HG02852 (cell line): Measurements from ENCODE around the gene RASGEF1B.
A peak's percentile ranks its signal among the peaks of the same experiment; 100 is the strongest.
"Not testable (repeated sequence)": the region's sequence is repeated elsewhere in the genome, so short reads cannot be mapped to it uniquely, and the experiment has no call there.

Source experiments
- ATAC-seq: cut with Tn5 transposase; IDR thresholded peaks from one replicate; pipeline ENCODE4 v1.9.1; 2021; ENCODE audit warnings: mild to moderate bottlenecking, moderate library complexity; ENCODE audit not compliant: unreplicated experiment

The RASGEF1B gene

GRCh38 chr4:81498551-81499099 is 26.9 kb upstream of the RASGEF1B start:
- no peak for ATAC-seq

DNA sequence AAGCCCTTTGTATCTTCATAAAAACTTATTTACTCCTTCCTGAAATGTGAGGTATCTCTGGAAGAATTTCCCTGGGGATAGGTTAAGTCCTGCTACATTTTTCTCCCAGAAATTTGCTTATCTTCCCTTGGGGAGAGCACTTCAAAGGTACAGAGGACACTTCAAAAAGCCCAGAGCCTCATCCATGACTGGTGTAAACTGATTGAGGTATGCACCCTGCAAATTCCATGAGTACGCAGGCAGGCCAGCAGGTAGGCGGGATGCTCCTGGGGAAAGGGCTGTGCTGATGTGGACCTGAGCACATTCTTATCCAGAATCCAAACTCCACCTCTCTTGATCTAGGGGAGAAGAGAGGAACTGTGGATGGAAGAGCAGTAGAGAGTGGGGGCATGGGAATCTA is 26.3 kb upstream of the RASGEF1B start:
- ATAC-seq: no peak

DNA sequence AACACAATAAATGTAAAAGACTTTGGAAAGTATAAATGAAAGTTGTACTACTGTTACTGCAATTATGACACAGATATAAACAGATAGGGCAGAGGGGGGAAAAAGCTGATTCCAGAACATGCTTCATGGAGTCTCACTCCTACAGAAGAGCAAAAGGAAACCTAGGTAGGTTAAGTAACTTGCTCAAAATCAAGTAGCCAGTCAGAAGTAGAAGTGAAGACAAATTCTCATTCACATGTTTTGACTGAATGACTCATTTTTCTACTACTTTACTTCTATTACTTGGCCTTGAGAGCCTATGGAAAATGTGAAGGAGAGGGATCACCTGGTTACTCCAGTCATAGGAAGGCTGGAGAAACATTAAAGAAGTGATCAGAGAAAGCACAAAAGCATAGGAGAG is 23.6 kb upstream of the RASGEF1B start:
- ATAC-seq: no peak

DNA sequence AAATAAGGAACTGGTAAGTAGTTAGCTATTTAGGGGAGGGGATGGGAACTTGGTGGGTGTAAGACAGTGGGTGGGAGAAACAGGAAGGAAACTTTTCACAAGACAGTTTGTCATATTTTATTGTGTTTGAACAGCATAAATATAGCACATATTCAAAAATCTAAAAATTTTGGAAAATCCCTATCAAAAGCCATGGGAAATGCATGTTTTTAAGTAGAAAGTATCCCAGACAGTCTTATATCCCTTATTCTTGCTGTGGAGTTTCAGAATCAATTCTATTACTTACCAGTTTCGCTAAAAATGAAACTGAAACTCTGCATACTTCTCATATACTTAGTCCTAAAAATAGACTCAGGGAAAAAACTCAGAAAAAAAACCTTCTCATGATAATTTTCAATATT is 22.3 kb upstream of the RASGEF1B start:
- ATAC-seq: peak; percentile 89

DNA sequence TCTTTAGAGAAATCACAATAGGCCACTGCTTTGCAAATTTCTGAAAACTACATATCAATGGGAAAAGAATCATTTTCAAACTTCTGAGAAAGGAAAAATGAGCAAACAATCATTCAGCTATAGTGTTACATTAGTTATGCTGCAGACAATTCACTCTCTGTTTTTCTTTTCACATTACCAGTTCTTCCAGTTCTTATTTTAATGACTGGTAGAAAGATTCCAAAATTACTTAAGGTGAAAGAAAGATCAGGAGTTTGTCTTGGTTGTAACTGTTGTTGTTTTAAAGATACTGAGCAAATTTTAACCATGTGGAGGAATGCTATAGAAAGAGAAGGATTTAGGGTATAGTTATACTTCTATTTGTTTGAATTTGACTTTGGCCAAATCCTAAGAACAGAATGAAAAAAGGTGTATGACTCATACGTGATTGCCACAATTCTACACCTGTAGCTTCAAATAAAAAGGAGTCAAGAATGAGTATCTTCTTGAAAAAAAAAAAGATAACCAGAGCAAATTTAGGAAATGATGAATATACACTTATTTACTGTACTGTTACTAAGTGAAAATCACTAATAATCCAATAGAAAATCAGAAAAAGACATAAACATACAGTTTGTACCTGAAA is 21.0 kb upstream of the RASGEF1B start:
- no peak for ATAC-seq

DNA sequence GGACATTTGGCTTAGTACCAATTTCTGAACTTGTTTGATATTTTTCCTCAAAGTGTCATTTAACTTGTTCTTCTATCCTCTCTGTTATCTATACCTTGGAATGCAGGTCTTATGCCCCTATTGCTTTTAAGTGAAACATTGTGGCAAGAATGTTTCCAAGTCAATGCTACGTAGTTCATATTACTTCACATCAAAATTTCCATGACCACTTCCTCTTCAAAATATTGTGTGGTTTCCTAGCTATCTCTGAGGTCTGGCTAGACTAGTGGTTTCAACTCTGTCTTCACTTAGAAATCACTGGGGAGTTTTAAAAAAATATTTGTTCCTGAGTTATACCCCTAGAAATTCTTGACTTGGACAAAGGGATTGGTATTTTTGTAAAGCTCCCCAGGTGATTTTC is 20.2 kb upstream of the RASGEF1B start:
- no peak for ATAC-seq

DNA sequence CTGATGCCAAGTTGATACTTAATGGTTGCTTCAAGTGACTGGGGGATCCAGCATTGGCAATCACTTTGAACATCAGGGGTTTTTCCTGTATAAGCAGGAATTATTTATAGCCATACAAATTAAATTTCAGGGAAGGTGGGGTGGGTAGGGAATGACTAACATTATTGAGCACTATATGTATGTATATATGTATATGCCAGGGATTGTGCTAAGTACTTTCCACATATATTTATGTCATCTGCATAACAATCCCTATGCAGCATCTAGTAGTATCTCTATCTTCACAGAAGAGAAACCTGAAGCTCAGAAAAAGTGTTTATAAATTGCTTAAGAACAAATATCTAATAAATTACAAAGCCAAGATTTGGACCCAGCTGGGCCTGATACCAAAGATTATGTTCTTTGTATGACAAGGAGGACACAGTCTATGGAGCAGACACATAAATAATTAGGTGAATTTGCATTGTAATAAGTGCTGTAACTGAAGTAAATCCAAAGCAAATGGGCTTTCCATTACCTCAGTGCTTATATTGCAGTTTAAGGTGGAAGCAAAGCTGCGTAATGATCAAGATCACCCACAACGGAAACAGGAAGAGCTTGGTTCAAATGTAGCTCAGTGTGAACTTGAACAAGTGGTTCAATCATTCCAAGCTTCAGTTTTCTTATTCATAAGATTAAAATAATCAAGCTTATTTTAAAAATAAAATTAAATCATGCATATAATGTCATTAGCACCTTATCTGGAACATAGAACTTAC is 18.9 kb upstream of the RASGEF1B start:
- no peak for ATAC-seq

DNA sequence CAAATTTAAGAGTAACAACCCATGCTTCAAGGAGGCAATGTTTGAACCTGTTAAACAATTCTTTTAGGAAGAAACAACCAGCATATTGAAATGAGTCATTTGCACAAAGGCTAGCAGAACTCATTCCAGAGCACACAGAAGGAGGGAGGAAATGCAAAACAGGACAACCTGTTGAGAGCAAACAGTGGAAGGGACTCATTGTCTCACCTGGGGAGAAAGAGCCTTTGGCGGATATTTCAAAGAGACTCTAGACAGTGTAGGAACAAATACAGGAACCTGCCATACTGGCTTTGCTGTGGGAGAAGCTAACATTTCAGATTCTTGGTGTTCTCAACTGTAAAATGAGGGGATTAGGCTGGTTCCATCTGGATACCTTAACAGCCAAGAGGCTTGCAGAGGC is 14.8 kb upstream of the RASGEF1B start:
- no peak for ATAC-seq

DNA sequence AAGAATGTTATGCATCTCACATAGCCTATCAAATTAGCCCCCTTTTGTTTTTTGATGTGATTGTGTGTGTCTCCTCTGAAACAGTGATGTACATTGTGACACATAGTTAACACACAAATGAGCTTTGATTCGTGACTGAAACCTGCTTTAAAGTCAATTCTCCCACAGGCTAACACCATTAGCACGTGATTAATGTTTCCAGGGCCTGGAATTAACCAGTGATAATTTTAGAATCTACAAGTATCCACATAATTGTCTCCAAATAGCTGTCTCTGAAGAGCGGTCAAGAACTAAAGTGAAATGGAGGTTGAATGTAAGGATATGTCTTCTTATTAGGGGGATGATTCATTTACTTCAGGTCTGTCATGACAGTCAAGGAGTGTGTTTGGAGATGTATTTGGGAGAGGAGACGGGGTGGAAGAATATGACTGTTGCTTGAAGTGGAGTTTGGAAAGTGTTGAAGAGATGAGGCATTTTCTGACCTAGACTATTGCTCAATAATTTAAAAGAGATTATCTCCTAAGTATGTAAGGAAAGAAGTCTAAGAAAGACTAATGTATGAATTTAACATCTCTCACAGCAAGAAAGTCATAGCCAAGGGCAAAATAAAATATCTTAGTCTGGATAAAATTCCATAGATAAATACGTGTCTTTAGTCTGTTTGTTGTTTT is 13.7 kb upstream of the RASGEF1B start:
- no peak for ATAC-seq

DNA sequence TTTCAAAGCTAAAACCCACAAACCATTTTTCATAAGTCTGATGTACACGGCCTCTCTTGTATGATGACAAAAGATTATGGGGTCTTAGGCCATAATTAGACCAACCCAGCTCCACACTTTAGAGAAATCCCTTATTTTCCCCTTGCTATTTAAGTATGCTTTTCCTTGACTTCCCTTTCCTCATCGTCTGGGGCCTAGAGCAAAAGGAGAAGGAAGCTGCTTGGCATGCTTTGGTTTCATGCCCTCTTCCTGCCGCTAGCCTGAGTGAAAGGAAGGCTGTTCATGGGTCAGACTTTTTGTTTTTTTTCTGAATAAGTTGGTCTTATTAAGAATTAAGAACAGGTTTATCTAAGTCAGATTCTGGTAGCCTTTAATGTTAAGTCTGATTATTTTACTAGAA is 10.6 kb upstream of the RASGEF1B start:
- ATAC-seq: no peak

DNA sequence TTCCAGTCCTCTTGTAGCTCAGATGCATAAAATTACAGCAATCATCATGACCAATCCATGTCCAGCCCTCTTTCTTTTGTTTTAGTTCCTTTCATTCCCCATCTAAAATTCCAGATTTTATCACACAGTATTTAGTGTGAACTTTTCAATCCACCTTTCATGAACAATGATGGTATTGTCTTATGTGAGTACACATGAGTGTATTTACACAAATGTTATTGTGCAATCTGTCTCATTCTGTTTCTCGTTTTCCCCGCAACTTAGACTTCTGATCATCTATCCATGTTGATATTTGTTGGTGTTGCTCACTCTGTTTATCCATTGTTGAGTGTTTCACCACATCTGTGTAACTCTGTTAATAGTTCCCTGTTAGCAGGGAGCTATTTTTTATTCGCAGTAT is 9.4 kb upstream of the RASGEF1B start:
- no peak for ATAC-seq

DNA sequence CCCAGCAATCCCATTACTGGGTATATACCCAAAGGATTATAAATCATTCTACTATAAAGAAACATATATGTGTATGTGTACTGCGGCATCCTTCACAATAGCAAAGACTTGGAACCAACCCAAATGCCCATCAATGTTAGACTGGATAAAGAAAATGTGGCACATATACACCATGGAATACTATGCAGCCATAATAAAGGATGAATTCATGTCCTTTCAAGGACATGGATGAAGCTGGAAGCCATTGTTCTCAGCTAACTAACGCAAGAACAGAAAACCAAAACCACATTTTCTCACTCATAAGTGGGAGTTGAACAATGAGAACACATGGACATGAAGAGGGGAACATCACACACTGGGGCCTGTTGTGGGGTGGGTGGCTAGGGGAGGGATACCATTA is 7.9 kb upstream of the RASGEF1B start:
- ATAC-seq: not testable (repeated sequence)

DNA sequence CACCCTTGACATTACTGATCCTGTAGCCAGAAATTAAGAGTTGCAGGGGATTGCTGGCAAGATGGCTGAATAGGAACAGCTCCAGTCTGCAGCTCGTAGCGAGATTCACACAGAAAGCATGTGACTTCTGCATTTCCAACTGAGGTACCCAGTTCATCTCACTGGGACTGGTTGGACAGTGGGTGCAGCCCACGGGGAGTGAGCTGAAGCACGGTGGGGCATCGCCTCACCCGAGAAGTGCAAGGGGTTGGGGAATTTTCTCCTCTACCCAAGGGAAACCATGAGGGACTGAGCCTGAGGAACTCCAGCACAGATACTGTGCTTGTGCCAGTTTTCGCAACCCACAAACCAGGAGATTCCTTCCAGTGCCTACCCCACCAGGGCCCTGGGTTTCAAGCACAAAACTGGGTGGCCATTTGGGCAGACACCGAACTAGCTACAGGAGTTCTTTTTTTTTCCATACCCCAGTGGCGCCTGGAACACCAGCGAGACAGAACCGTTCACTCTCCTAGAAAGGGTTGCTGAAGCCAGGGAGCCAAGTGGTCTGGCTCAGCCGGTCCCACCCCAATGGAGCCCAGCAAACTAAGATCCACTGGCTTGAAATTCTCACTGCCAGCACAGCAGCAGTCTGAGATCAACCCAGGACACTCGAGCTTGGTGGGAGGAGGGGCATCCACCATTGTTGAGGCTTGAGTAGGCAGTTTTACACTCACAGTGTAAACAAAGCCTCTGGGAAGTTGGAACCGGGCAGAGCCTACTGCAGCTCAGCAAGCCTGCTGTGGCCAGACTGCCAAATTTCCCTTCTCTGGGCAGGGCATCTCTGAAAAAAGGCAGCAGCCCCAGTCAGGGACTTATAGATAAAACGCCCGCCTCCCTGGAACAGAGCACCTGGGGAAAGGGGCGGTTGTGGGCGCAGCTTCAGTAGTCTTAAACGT is 1.9 kb upstream of the RASGEF1B start:
- ATAC-seq: not testable (repeated sequence)

GRCh38 chr4:81472281-81473182 is 825 bp upstream of the RASGEF1B start:
- ATAC-seq: peak; percentile 52

DNA sequence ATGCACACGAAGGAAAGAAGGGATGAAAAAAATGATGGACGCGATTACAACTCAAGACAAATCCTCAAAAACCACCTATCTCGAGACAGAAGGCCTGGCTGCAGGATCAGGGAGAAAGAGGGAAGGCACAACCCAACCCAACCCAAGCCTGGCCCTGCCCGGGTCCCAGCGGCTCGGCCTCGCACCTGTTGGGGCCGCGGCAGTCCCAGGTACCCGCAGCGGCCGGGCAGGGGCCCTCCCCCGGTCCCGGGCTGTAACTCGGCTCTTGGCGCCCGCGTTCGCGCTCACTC is 464 bp downstream of the RASGEF1B start:
- no peak for ATAC-seq

DNA sequence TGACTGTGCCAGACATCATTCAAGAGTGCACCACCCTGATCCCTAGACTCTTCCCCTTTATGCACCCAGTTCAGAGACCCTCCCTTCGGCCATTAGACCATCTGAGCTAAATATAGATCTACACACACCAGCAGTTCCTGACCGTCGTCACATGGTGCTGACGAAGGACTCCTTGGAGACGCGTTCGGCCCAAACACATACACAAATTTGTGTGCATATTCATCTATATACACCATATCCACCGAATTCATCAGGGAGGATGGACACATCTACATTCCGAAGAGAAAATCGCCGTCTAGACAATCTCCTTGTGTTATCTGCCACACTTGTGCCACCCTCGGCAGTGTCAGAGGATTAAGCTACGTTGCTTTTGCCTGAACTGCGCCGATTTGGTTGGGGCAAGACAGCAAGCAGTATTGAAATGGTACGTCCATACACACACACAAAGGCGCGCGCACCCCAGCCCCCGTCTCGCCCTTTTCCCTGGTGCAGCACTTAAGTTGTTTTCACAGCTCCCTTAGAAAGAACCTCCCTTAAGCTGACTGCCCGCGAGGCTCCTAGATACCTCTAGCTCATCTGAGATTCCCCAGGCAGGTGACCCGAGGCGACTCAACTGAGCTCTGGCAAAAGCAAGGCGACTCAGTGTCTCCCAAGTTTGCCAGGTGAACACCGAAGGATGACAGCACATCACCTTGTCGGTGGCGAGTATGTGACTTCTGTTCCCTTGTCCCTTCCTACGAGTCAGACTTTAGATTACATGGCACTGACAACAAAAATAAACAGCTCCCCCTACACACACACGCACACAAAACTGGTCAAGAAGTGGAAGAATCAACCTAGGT is 1.0 kb downstream of the RASGEF1B start:
- ATAC-seq: no peak

DNA sequence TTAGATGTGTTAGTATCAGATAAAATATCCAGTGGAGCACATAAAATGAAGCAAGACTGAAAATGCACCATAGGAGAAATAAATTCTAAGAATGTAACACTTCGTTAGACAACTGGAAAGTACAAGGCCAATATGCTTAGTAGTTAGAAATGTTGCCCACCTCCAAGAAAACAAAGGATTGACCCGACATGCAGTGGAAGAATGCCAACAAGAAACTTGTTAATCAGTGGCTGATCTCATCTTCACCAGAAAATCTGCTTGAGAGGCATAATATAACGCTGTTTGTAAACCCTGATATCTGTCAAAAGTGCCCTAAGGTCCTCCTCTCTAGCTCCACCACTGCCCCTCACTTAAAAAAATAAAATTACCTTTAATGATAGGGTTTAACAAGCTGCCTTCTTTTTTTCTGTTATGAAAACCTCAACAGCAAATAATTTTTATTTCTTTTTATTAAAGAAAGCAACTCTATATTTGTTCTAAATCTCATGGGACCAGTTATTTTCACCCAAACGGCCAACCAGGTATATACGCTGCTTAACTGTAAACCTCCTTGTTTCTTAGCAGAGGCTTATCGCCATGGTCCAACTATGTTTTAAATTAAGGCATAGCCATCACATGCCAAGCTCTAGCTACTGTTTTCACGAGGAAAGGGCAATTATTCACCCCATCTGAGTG is 1.8 kb downstream of the RASGEF1B start:
- no peak for ATAC-seq

DNA sequence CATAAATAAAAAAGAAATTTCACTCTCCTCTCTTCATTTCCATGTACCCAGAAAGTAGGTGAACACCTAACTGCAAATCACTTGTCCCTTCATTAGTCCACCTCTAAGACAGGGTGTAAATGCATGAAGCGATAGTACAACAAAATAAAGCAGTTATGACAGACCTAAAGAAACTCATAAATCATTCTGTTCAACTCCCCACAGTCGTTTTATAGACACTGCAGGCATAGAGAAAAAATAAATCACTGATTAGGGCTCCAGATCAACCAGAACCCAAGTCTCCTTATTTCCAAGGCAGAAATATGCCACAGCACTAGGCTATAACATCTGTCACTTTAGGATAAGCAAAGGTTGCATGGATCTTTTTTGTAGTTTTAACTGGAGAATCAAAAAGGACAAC is 3.0 kb downstream of the RASGEF1B start:
- ATAC-seq: no peak

GRCh38 chr4:81467672-81467964 is 4.1 kb downstream of the RASGEF1B start:
- ATAC-seq: no peak
